ENCODE data around the gene NEDD4.

The NEDD4 gene

DNA sequence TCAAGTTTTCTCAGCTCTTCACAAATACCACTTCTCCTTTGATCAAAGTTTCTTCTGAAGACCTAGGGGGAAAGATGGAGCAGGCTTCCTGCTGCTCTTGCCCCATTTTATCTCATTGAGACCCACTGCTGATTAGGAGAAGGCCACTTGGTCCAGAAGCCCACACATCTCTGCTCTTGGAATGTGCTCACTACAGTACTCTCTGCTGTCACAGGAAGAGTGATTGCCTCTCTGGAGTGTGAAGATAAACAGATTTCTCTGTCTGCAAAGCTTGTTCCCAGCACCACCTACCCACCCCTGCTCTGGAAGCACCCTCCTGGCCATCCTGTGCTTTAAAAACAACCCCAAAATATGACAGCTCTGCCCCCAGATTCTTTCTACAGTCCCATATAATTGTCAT is 209.1 kb downstream of the NEDD4 start:
- no peak for DNase-seq (ENCODE audit: low read depth, low spot score)
- Histone ChIP-seq H3K9me3 (ENCODE audit: insufficient read depth, low read length) (peaks cover 11% of the 10 kb centered on the region), H3K36me3 (ENCODE audit: insufficient read depth, insufficient read length, low read length) (no peaks in the 10 kb centered on the region), H3K4me1 (ENCODE audit: insufficient read depth, insufficient read length) (peaks cover 2% of the 10 kb centered on the region), H3K4me3 (ENCODE audit: insufficient read length, low read depth) (no peak overlapping the region), H3K27me3 (ENCODE audit: insufficient read depth, insufficient read length) (no peaks in the 10 kb centered on the region), H3K9ac (ENCODE audit: insufficient read length, low read depth) (no peak overlapping the region)
- TF ChIP-seq SUZ12 (IDR thresholded peaks at IDR 0.05; ENCODE audit: extremely low read depth, insufficient read depth, insufficient read length), result no peak
- no peak for TF ChIP-seq YY1 (IDR thresholded peaks at IDR 0.05; ENCODE audit: insufficient read depth, insufficient read length)
- TF ChIP-seq ZNF274 (IDR thresholded peaks at IDR 0.05; ENCODE audit: low read depth, low read length), result no peak

GRCh38 chr15:55782901-55783300 is 210.5 kb downstream of the NEDD4 start:
- no peak overlapping the region for H3K9ac ChIP-seq (ENCODE audit: insufficient read length, low read depth)
- no peaks in the 10 kb centered on the region for H3K27me3 ChIP-seq (ENCODE audit: insufficient read depth, insufficient read length)
- TF ChIP-seq SUZ12 (IDR thresholded peaks at IDR 0.05; ENCODE audit: extremely low read depth, insufficient read depth, insufficient read length) (no peak), ZNF274 (IDR thresholded peaks at IDR 0.05; ENCODE audit: low read depth, low read length) (no peak), YY1 (IDR thresholded peaks at IDR 0.05; ENCODE audit: insufficient read depth, insufficient read length) (no peak)
- no peaks in the 10 kb centered on the region for H3K36me3 ChIP-seq (ENCODE audit: insufficient read depth, insufficient read length, low read length)
- H3K4me1 ChIP-seq (ENCODE audit: insufficient read depth, insufficient read length), result peaks cover 2% of the 10 kb centered on the region
- no peak for DNase-seq (ENCODE audit: low read depth, low spot score)
- H3K4me3 ChIP-seq (ENCODE audit: insufficient read length, low read depth), result no peak overlapping the region
- no peaks in the 10 kb centered on the region; the same call in 1 of the 2 replicates for H3K9me3 ChIP-seq (ENCODE audit: insufficient read depth, low read length)

DNA sequence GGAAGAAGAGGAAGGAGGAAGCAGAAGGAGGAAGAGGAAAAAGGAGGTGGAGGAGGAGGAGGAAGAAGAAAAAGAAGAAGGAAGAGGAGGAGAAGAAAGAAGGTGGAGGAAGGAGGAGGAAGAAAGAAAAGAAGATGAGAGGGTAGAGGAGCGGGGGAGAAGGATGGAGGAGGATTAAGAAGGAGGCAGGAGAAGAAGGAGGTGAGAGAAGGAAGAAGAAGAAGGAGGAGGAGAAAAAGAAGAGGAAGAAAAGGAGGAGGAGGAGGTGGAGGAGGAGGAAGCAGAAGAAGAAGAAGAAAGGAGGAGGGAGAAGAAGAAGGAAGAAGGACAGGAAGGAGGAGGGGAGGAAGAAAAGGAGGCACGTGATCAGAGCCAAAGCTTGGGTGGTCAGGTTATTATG is 213.1 kb downstream of the NEDD4 start:
- TF ChIP-seq ZNF274 (IDR thresholded peaks at IDR 0.05; ENCODE audit: low read depth, low read length) (no peak), YY1 (IDR thresholded peaks at IDR 0.05; ENCODE audit: insufficient read depth, insufficient read length) (no peak), SUZ12 (IDR thresholded peaks at IDR 0.05; ENCODE audit: extremely low read depth, insufficient read depth, insufficient read length) (no peak)
- no peak overlapping the region for H3K9ac ChIP-seq (ENCODE audit: insufficient read length, low read depth)
- H3K9me3 ChIP-seq (ENCODE audit: insufficient read depth, low read length), result no peaks in the 10 kb centered on the region; the same call in 1 of the 2 replicates
- no peak overlapping the region for H3K4me3 ChIP-seq (ENCODE audit: insufficient read length, low read depth)
- H3K27me3 ChIP-seq (ENCODE audit: insufficient read depth, insufficient read length), result no peaks in the 10 kb centered on the region
- no peaks in the 10 kb centered on the region for H3K36me3 ChIP-seq (ENCODE audit: insufficient read depth, insufficient read length, low read length)
- no peaks in the 10 kb centered on the region for H3K4me1 ChIP-seq (ENCODE audit: insufficient read depth, insufficient read length)
- DNase-seq (ENCODE audit: low read depth, low spot score), result no peak

- DNase-seq (ENCODE audit: low read depth, low spot score), result no peak
Measured at GRCh38 chr15:55778932-55779331, 214.5 kb downstream of the NEDD4 start.

More at GRCh38 chr15:55778932-55779331, 214.5 kb downstream of the NEDD4 start:
- Histone ChIP-seq H3K9ac (ENCODE audit: insufficient read length, low read depth) (no peak overlapping the region), H3K4me1 (ENCODE audit: insufficient read depth, insufficient read length) (peaks cover 2% of the 10 kb centered on the region), H3K27me3 (ENCODE audit: insufficient read depth, insufficient read length) (no peaks in the 10 kb centered on the region), H3K9me3 (ENCODE audit: insufficient read depth, low read length) (no peaks in the 10 kb centered on the region; the same call in 1 of the 2 replicates), H3K36me3 (ENCODE audit: insufficient read depth, insufficient read length, low read length) (no peaks in the 10 kb centered on the region), H3K4me3 (ENCODE audit: insufficient read length, low read depth) (no peak overlapping the region)
- TF ChIP-seq ZNF274 (IDR thresholded peaks at IDR 0.05; ENCODE audit: low read depth, low read length), result no peak
- no peak for TF ChIP-seq SUZ12 (IDR thresholded peaks at IDR 0.05; ENCODE audit: extremely low read depth, insufficient read depth, insufficient read length)
- TF ChIP-seq YY1 (IDR thresholded peaks at IDR 0.05; ENCODE audit: insufficient read depth, insufficient read length), result no peak
